HG02610 (cell line): Measurements from ENCODE around the gene KPNA5.
A peak's percentile ranks its signal among the peaks of the same experiment; 100 is the strongest.
"Not testable (repeated sequence)": the region's sequence is repeated elsewhere in the genome, so short reads cannot be mapped to it uniquely, and the experiment has no call there.

Experiments
- ATAC-seq: cut with Tn5 transposase; IDR thresholded peaks from one replicate; pipeline ENCODE4 v1.9.1; 2021; ENCODE audit warnings: mild to moderate bottlenecking, moderate library complexity; ENCODE audit not compliant: unreplicated experiment

The KPNA5 gene

DNA sequence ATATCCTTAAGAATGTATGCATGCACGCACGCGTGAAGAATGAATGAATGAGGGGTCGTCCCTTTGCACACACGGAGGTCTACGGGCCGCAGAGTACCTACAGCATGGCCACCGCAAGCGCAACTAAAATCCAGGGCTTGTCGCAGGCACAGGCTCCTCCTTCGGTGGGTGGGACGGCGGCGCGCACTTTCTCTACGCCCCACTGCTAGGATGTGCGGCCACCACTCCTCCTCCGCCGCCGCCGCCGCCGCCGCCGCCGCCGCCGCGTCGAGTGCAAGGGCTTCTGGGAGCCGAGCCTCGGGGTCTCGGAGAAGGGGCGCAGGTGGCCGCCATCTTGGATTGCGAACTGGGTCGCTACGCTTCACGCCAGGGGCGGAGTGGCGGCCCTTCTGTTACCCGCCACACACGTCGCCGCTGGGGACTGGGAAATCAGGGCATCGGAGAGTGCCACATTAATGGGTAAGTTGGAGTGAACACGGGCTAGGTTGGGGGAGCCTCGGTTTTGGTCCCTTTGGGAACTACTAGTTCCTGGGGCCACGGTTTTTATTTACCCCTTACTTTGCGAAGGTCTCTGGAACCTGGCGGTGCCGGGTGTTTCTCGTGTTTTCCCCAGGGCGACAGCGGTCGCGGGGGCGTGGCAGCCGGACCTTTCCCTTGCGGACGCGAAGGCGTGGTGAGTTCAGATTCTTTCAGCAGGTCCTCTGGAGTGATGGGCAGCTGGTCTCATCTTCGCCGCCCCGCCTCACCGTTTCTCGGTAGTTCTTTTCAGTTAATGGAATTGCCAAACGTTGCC is at the start of gene KPNA5:
Gene KPNA5 (plus strand): TSS at position 332 of the 793 bp plus-strand sequence. CDS start 124 bp downstream, at position 456.
- ATAC-seq, result peak; percentile 96

DNA sequence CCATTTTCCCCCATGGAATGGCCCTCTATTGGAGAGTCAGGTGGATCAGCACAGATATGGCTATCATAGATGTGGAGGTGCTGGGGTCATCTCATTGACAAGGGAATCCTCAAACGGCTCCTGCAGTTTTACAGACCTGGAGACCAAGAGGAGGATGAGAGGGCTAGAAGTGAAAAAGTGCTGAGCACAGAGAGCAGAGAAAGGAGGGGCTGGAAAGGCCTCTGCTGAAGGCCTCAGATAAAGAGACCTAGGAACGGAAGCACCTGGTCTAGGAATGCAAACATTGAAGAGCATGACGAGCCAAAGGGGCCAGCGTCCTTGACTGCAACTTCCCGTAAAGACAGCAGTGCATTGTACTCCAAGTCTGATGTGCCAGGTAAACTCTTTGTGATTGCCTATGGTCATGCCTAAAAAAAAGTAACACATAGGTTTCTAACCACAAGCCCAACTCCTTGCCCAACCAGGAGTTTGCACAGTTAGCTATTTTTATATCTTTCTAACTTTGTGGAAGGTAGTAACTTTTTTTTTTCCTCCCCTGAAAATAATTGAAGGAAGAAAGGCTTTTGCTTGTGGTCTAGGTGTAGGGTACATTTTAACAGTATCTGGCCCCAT is 49.5 kb upstream of the KPNA5 start:
- peak; percentile 69 for ATAC-seq

- ATAC-seq, result no peak
Measured at GRCh38 chr6:116633685-116634084, 47.3 kb upstream of the KPNA5 start.

DNA sequence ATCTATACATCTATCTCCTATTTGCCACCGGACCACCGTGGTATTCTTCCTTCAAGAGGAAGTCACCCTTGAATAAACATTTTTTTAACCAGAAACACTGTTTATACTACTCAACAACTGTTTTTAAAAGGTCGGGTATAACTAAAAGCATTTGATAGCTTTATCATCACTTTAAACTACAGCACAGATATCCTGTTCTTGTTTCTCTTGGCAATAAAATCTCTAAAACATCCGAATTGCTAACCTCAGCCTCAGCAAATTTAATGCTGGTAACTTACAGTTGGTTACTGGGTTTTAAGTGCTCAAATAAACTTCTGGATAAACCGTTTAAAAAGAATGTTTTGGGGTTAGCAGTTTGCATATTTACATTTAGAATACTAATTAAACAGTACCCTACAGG is 32.9 kb upstream of the KPNA5 start:
- no peak for ATAC-seq

- ATAC-seq, result no peak
Measured at GRCh38 chr6:116649129-116649528, 31.9 kb upstream of the KPNA5 start.

GRCh38 chr6:116651916-116652315 is 29.1 kb upstream of the KPNA5 start:
- no peak for ATAC-seq

DNA sequence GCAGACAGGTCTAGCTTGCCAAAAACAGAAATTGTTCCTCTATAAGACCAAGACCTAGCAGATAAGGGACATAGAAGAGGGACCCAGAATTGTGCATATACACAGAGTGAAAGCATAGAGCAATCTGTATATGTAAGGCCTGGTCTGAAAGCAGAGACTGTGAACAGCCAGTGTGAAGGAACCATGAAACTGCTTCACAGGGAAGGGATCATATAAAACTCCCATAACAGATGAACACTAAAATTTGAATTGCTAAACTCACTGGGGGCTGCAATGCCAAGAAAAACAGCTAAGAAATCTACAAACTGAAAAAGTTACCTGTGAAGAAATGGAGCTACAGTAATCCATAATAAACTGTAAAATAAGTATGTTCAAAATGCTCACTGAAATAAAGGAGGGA is 19.4 kb upstream of the KPNA5 start:
- ATAC-seq, result no peak

DNA sequence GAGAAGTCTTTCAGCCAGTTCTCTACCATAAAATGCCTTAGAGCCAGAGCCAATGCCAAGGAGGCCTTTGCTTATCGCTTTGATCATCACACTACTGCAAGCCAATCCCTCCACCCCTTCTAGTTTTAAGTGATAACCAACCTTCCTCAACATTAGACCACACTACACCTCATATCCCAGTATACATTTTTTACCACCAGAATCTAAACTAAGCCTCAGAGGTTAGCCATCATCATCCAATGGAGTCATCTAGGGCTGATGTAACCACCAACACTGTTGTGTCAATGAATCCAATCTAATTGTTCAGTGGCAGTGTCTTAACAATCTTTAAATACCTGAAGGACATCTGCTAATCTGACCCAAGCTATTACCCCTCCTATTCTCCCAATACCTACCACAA is 18.8 kb upstream of the KPNA5 start:
- no peak for ATAC-seq

- no peak for ATAC-seq
Measured at GRCh38 chr6:116663308-116663707, 17.7 kb upstream of the KPNA5 start.

GRCh38 chr6:116664169-116664568 is 16.8 kb upstream of the KPNA5 start:
- not testable (repeated sequence) for ATAC-seq

DNA sequence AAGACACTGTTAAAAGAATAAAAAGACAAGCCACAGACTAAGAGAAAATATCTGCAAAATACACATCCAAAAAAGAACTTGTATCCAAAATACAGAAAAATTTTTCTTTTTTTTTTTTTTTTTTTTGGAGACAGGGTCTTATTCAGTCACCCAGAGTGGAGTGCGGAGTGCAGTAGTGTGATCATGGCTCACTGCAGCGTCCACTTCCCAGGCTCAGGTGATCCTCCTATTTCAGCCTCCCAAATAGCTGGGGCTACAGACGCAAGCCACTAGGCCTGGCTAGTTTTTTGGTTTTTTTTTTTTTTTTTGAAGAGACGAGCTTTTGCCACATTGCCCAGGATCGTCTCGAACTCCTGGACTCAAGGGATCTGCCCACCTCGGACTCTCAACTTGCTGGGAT is 15.5 kb upstream of the KPNA5 start:
- no peak for ATAC-seq

DNA sequence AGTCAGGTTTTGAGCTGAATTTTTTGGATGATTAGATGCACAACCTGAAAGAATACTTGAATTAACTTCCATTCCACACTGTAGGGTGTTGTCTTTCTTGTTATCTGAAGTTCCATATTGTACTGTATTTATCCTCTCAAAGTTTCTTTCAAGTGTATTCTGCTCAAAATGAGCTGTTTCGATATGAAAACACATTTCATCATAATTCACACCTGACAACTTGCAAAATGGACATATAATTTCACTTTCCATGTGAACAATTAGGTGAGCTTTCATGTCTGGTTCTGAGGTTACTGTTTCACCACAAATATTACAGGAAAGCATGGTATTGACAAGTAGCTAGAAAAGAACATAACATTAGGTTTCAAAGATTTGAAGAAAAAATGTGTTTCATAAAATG is 14.1 kb upstream of the KPNA5 start:
- ATAC-seq, result peak; percentile 61

DNA sequence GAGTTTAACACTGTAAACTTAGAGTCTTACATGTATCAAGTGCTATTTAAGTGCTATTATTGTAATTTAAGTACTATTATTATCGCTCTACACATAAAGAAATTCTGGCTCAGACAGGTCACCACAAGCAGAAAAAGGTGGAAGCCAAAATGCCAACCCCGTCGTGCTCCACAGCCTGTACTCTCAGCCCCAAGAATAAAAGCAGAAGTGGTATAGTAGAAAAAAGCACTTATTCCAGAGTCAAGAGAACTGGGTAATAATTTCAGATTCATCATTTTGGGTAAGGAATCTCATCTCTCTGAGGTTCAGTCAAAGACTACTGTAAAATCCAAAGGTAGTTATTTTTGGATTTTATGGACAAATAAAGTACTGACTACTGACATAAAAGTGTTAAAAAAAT is 13.4 kb upstream of the KPNA5 start:
- ATAC-seq, result peak; percentile 20

DNA sequence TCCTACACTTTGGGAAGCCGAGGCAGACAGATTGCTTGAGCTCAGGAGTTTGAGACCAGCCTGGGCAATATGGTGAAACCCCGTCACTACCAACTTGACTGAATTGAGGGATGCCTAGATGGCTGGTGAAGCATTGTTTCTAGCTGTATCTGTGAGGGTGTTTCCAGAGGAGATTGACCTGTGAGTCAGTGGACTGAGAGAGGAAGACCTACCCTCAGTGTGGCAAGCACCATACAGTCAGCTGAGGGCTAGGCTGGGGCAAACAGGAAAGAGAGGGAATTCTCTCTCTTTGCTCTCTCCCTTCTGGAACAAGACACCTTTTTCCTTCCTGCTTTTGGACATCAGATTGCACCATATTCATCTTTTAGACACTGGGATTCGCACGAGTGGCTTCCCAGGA is 8.7 kb upstream of the KPNA5 start:
- no peak for ATAC-seq

GRCh38 chr6:116676021-116676420 is 5.0 kb upstream of the KPNA5 start:
- ATAC-seq, result no peak

DNA sequence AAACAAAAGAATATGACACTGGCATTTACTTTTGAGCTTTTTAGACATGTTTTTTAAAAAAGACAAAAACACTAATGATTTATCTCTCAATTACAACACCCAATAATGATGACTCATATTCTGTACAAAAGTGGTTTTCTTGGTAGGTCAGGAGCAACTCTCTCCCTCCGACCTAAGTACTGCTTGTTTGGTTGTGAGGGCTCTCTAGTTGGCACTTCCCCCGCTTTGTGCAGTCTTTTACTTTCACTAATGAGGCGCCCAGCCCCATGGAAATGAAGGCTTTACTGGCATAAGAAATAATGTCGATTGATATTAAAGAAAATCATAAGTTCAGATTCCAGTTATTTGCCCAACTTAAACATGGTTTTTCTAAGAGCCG is 1.3 kb downstream of the KPNA5 start:
- ATAC-seq, result peak; percentile 40

DNA sequence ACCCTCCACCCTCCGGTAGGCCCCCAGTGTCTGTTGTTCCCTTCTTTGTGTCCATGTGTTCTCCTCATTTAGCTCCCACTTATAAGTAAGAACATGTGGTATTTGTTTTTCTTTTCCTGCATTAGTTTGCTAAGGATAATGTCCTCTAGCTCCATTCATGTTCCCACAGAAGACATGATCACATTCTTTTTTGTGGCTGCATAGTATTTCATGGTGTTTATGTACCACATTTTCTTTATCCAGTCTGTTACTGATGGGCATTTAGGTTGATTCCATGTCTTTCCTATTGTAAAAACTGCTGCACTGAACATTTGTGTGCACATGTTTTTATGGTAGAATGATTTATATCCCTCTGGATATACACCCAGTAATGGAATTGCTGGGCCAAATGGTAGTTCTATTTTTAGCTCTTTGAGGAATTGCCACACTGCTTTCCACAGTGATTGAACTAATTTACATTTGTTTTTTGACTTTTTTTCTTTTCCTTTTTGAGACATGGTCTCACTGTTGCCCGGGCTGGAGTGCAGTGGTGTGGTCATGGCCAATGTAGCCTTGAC is 4.5 kb downstream of the KPNA5 start:
- no peak for ATAC-seq

DNA sequence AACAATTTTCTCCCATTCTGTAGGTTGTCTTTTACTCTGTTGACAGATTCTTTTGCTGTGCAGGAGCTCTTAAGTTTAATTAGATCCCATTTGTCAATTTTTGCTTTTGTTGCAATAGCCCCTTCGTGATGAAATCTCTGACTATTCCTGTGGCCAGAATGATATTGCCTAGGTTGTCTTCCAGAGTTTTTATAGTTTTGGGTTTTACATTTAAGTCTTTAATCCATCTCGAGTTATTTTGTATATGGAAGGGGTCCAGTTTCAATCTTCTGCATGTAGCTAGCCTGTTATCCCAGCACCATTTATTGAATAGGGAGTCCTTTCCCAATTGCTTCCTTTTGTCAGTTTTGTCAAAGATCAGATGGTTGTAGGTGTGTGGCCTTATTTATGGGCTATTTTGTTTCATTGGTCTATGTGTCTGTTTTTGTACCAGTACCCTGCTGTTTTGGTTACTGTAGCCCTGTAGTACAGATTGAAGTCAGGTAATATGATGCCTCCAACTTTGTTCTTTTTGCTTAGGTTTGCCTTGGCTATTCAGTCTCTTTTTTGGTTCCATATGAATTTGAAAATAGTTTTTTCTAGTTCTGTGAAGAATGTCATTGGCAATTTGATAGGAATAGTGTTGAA is 5.6 kb downstream of the KPNA5 start:
- not testable (repeated sequence) for ATAC-seq

DNA sequence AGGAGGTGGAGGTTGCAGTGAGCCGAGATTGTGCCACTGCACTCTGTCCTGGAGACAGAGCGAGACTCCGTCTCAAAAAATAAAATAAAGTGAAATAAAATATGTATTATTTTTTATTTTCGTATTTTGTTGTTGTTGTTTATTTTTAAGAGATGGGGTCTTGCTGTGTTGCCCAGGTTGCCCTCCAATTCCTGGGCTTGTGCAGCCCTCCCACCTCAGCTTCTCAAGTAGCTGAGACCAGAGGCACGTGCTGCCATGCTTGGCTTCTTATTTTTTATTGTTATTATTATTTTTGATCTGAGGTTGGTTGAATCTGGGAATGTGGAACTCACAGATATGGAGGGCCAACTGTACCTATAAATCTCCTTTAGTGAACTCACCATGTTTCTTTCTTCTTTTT is 10.1 kb downstream of the KPNA5 start:
- ATAC-seq, result no peak

GRCh38 chr6:116692873-116693272 is 11.9 kb downstream of the KPNA5 start:
- not testable (repeated sequence) for ATAC-seq

GRCh38 chr6:116693275-116693674 is 12.3 kb downstream of the KPNA5 start:
- ATAC-seq, result not testable (repeated sequence)

GRCh38 chr6:116695401-116695800 is 14.4 kb downstream of the KPNA5 start:
- ATAC-seq, result peak; percentile 94
